SK-N-SH treated with all-trans-retinoic acid at 6 μM for 48 hours (cell line): ENCODE data around the gene DRC7.
"Not testable (repeated sequence)": the region's sequence is repeated elsewhere in the genome, so short reads cannot be mapped to it uniquely, and the experiment has no call there.

Source experiments
- ATAC-seq: fragments of 200-7000 bp; cut with Tn5 transposase; 3 replicates; pipeline ENCODE4 v1.9.1; 2020; ENCODE audit warnings: mild to moderate bottlenecking, moderate library complexity
- ARNTL ChIP-seq: fragments of 450-650 bp; formaldehyde crosslinking; IDR thresholded peaks from 2 replicates; pipeline ENCODE4 v1.5.0; 2020; ENCODE audit warnings: low read depth, mild to moderate bottlenecking, moderate library complexity, borderline replicate concordance
- BACH2 ChIP-seq: fragments of 250-450 bp; sonication (Bioruptor Pico); IDR thresholded peaks from 2 replicates; pipeline ENCODE4 v1.9.0; 2021; ENCODE audit warnings: mild to moderate bottlenecking, borderline replicate concordance
- CSDC2 ChIP-seq: fragments of 250-450 bp; sonication (Bioruptor Pico); IDR thresholded peaks from 2 replicates; pipeline ENCODE4 v1.5.0; 2020; ENCODE audit warnings: mild to moderate bottlenecking, moderate library complexity
- CSRNP3 ChIP-seq: fragments of 250-450 bp; sonication (Bioruptor Pico); IDR thresholded peaks from 2 replicates; pipeline ENCODE4 v1.5.1; 2021; ENCODE audit warnings: mild to moderate bottlenecking, moderate library complexity
- GLIS3 ChIP-seq: fragments of 250-450 bp; sonication (Bioruptor Pico); IDR thresholded peaks from 2 replicates; pipeline ENCODE4 v1.5.0; 2020; ENCODE audit warnings: mild to moderate bottlenecking, moderate library complexity
- ISL1 ChIP-seq: fragments of 250-450 bp; sonication (Bioruptor Pico); IDR thresholded peaks from 2 replicates; pipeline ENCODE4 v2.1.2; 2022; ENCODE audit warnings: mild to moderate bottlenecking, moderate library complexity
- OSR1 ChIP-seq: fragments of 250-450 bp; sonication (Bioruptor Pico); IDR thresholded peaks from 2 replicates; pipeline ENCODE4 v1.8.0; 2022; ENCODE audit warnings: moderate library complexity, mild to moderate bottlenecking, inconsistent platforms
- POU6F1 ChIP-seq: fragments of 250-450 bp; sonication (Bioruptor Pico); IDR thresholded peaks from 2 replicates; pipeline ENCODE4 v1.8.0; 2021; ENCODE audit warnings: low read depth, mild to moderate bottlenecking, moderate library complexity, borderline replicate concordance
- PPARA ChIP-seq: fragments of 250-450 bp; sonication (Bioruptor Pico); IDR thresholded peaks from 2 replicates; pipeline ENCODE4 v1.5.0; 2020; ENCODE audit warnings: mild to moderate bottlenecking, borderline replicate concordance
- RARB ChIP-seq: fragments of 250-450 bp; sonication (Bioruptor Pico); IDR thresholded peaks from 2 replicates; pipeline ENCODE4 v1.8.0; 2021; ENCODE audit warnings: mild to moderate bottlenecking, moderate library complexity
- SNAI2 ChIP-seq: fragments of 250-450 bp; sonication (Bioruptor Pico); IDR thresholded peaks from 2 replicates; pipeline ENCODE4 v1.5.0; 2020; ENCODE audit warnings: mild to moderate bottlenecking, moderate library complexity
- TCF4 ChIP-seq: fragments of 250-450 bp; sonication (Bioruptor Pico); IDR thresholded peaks from 2 replicates; pipeline ENCODE4 v1.8.0; 2021; ENCODE audit warnings: mild to moderate bottlenecking, moderate library complexity, borderline replicate concordance
- TOX ChIP-seq: fragments of 250-450 bp; sonication (Bioruptor Pico); IDR thresholded peaks from 2 replicates; pipeline ENCODE4 v1.8.0; 2021; ENCODE audit warnings: mild to moderate bottlenecking, moderate library complexity, borderline replicate concordance
- ZFP3 ChIP-seq: fragments of 250-450 bp; sonication (Bioruptor Pico); IDR thresholded peaks from 2 replicates; pipeline ENCODE4 v1.5.0; 2020; ENCODE audit warnings: mild to moderate bottlenecking, moderate library complexity
- ZFP30 ChIP-seq: fragments of 450-650 bp; formaldehyde crosslinking; IDR thresholded peaks from 2 replicates; pipeline ENCODE4 v1.5.0; 2022; ENCODE audit warnings: mild to moderate bottlenecking, moderate library complexity
- ZNF565 ChIP-seq: fragments of 450-650 bp; formaldehyde crosslinking; conservative IDR thresholded peaks from 2 replicates; pipeline ENCODE4 v1.5.0; 2020; ENCODE audit warnings: low read depth, mild to moderate bottlenecking, moderate library complexity
- ZNF70 ChIP-seq: fragments of 450-650 bp; formaldehyde crosslinking; IDR thresholded peaks from 2 replicates; pipeline ENCODE4 v1.5.0; 2020; ENCODE audit warnings: mild to moderate bottlenecking, moderate library complexity
- ZNF8 ChIP-seq: fragments of 450-650 bp; formaldehyde crosslinking; IDR thresholded peaks from 2 replicates; pipeline ENCODE4 v1.5.0; 2020; ENCODE audit warnings: mild to moderate bottlenecking, moderate library complexity
- TF ChIP-seq, protein P1 (sequence below): fragments of 250-450 bp; sonication (Bioruptor Pico); IDR thresholded peaks from 2 replicates; pipeline ENCODE4 v1.5.0; 2020; ENCODE audit warnings: mild to moderate bottlenecking, moderate library complexity
- TF ChIP-seq, protein P2 (sequence below): fragments of 250-450 bp; sonication (Bioruptor Pico); IDR thresholded peaks from 2 replicates; pipeline ENCODE4 v1.8.0; 2020; ENCODE audit warnings: mild to moderate bottlenecking, moderate library complexity, borderline replicate concordance

The DRC7 gene

DNA sequence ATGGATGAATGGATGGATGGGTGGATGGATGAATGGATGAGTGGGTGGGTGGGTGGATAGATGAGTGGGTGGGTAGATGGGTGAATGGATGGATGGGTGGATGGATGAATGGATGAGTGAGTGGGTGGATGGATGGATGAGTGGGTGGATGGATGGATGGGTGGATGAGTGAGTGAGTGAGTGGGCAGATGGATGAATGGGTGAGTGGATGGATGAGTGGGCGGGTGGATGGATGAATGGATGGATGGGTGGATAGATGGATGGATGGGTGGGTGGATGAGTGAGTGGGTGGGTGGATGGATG is 34.5 kb downstream of the DRC7 start:
- no peak for ATAC-seq
- TF ChIP-seq CSRNP3 = no peak
- TF ChIP-seq ZNF8 (CRISPR knock-in tag) = no peak
- TF ChIP-seq ZNF70 (CRISPR knock-in tag) = no peak
- no peak for TF ChIP-seq BACH2
- TF ChIP-seq, protein P1, sequence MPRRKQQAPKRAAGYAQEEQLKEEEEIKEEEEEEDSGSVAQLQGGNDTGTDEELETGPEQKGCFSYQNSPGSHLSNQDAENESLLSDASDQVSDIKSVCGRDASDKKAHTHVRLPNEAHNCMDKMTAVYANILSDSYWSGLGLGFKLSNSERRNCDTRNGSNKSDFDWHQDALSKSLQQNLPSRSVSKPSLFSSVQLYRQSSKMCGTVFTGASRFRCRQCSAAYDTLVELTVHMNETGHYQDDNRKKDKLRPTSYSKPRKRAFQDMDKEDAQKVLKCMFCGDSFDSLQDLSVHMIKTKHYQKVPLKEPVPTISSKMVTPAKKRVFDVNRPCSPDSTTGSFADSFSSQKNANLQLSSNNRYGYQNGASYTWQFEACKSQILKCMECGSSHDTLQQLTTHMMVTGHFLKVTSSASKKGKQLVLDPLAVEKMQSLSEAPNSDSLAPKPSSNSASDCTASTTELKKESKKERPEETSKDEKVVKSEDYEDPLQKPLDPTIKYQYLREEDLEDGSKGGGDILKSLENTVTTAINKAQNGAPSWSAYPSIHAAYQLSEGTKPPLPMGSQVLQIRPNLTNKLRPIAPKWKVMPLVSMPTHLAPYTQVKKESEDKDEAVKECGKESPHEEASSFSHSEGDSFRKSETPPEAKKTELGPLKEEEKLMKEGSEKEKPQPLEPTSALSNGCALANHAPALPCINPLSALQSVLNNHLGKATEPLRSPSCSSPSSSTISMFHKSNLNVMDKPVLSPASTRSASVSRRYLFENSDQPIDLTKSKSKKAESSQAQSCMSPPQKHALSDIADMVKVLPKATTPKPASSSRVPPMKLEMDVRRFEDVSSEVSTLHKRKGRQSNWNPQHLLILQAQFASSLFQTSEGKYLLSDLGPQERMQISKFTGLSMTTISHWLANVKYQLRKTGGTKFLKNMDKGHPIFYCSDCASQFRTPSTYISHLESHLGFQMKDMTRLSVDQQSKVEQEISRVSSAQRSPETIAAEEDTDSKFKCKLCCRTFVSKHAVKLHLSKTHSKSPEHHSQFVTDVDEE (CRISPR knock-in tag) = no peak
- no peak for TF ChIP-seq RARB (CRISPR knock-in tag)
- TF ChIP-seq TCF4 (CRISPR knock-in tag) = no peak
- TF ChIP-seq ARNTL (CRISPR knock-in tag) = no peak
- no peak for TF ChIP-seq PPARA (CRISPR knock-in tag)
- TF ChIP-seq OSR1 = no peak
- TF ChIP-seq, protein P2, sequence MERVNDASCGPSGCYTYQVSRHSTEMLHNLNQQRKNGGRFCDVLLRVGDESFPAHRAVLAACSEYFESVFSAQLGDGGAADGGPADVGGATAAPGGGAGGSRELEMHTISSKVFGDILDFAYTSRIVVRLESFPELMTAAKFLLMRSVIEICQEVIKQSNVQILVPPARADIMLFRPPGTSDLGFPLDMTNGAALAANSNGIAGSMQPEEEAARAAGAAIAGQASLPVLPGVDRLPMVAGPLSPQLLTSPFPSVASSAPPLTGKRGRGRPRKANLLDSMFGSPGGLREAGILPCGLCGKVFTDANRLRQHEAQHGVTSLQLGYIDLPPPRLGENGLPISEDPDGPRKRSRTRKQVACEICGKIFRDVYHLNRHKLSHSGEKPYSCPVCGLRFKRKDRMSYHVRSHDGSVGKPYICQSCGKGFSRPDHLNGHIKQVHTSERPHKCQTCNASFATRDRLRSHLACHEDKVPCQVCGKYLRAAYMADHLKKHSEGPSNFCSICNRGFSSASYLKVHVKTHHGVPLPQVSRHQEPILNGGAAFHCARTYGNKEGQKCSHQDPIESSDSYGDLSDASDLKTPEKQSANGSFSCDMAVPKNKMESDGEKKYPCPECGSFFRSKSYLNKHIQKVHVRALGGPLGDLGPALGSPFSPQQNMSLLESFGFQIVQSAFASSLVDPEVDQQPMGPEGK (CRISPR knock-in tag) = no peak
- TF ChIP-seq ISL1 (CRISPR knock-in tag) = no peak
- TF ChIP-seq TOX = no peak
- TF ChIP-seq POU6F1 (CRISPR knock-in tag) = no peak
- TF ChIP-seq ZNF565 (CRISPR knock-in tag) = no peak

GRCh38 chr16:57729852-57730251 is 35.2 kb downstream of the DRC7 start:
- ATAC-seq = not testable (repeated sequence)

- no peak for ATAC-seq
Measured at GRCh38 chr16:57730771-57731730, 36.4 kb downstream of the DRC7 start.

DNA sequence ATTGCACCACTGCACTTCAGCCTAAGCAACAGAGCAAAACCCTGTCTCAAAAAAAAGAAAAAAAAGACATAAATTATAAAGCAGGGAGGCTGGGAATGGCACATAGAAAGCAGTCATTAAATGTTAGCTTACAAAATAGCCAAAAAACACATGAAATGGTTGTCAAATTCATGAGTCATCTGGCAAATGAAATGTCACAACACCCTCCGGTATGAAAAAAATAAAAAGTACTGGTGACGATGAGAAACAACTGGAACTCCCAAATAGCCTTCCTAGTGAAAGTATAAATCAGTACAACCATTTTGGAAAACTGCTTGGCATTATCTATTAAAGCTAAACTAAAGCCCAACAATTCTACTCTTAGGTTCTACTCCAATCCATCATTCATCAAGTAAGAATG is 37.4 kb downstream of the DRC7 start:
- no peak for ATAC-seq
- no peak for TF ChIP-seq SNAI2
- no peak for TF ChIP-seq ISL1 (CRISPR knock-in tag)
- TF ChIP-seq OSR1 = no peak
- TF ChIP-seq CSRNP3 = no peak
- TF ChIP-seq CSDC2 = no peak
- TF ChIP-seq ZNF8 (CRISPR knock-in tag) = no peak
- no peak for TF ChIP-seq ZFP30 (CRISPR knock-in tag)
- TF ChIP-seq PPARA (CRISPR knock-in tag) = no peak
- TF ChIP-seq, protein P1 (CRISPR knock-in tag) = no peak
- TF ChIP-seq GLIS3 (CRISPR knock-in tag) = no peak
- TF ChIP-seq, protein P2 (CRISPR knock-in tag) = no peak
- TF ChIP-seq ARNTL (CRISPR knock-in tag) = no peak
- TF ChIP-seq RARB (CRISPR knock-in tag) = no peak
- no peak for TF ChIP-seq ZNF565 (CRISPR knock-in tag)

More at GRCh38 chr16:57730771-57731730, 36.4 kb downstream of the DRC7 start:
- no peak for TF ChIP-seq ZFP3 (CRISPR knock-in tag)
- TF ChIP-seq, all 23 proteins: peak for 0
